HG02938 (cell line): ENCODE results near the gene FHOD1.

Source experiments
- ATAC-seq: cut with Tn5 transposase; IDR thresholded peaks from one replicate; pipeline ENCODE4 v1.9.1; 2021; ENCODE audit warnings: mild to moderate bottlenecking, moderate library complexity; ENCODE audit not compliant: unreplicated experiment

FHOD1 gene

GRCh38 chr16:67210069-67210937, 37.0 kb downstream of the FHOD1 start:
- ATAC-seq: no peak

- ATAC-seq: no peak
Observed at GRCh38 chr16:67209565-67209964, 37.7 kb downstream of the FHOD1 start.

GRCh38 chr16:67208154-67208896, 39.0 kb downstream of the FHOD1 start:
- no peak for ATAC-seq

- ATAC-seq: no peak
Observed at GRCh38 chr16:67207249-67208091, 39.8 kb downstream of the FHOD1 start.

GRCh38 chr16:67206838-67207248, 40.4 kb downstream of the FHOD1 start:
- no peak for ATAC-seq

- no peak for ATAC-seq
Observed at GRCh38 chr16:67206129-67206837, 41.0 kb downstream of the FHOD1 start.

- no peak for ATAC-seq
Observed at GRCh38 chr16:67204076-67204475, 43.2 kb downstream of the FHOD1 start.

- no peak for ATAC-seq
Observed at GRCh38 chr16:67202956-67203493, 44.3 kb downstream of the FHOD1 start.

- ATAC-seq: no peak
Observed at GRCh38 chr16:67202426-67202825, 44.9 kb downstream of the FHOD1 start.

GRCh38 chr16:67201411-67202345, 45.6 kb downstream of the FHOD1 start:
- no peak for ATAC-seq

- ATAC-seq: no peak
Observed at GRCh38 chr16:67200491-67200890, 46.8 kb downstream of the FHOD1 start.

- ATAC-seq: no peak
Observed at GRCh38 chr16:67199808-67200198, 47.5 kb downstream of the FHOD1 start.

- ATAC-seq: no peak
Observed at GRCh38 chr16:67199011-67199807, 48.1 kb downstream of the FHOD1 start, which contains the start of gene ELMO3. Gene ELMO3, plus strand, starts transcription at chr16:67199131. Its CDS starts 196 bp downstream, at chr16:67199327.

- no peak for ATAC-seq
Observed at GRCh38 chr16:67198238-67198734, 49.0 kb downstream of the FHOD1 start.

GRCh38 chr16:67197704-67198103, 49.6 kb downstream of the FHOD1 start:
- ATAC-seq: no peak

GRCh38 chr16:67196881-67197280, 50.4 kb downstream of the FHOD1 start:
- ATAC-seq: no peak

- no peak for ATAC-seq
Observed at GRCh38 chr16:67195676-67196075, 51.6 kb downstream of the FHOD1 start.

- no peak for ATAC-seq
Observed at GRCh38 chr16:67194260-67194659, 53.0 kb downstream of the FHOD1 start.
